ENCODE results near the gene ACADVL.

DNA sequence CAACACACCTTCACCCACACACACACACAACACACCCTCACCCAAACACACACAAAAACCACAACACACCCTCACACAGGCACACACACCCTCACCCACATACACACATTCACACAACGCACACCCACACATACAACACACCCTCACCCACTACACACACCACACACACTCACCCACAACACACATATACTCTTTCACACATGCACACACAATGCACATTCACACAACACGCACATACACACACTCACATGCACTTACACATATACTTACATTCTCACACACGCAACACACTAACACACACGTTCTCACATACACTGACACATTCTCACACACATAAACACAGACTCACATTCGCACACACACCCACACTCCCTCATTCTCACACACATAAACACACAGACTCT lies 44.4 kb upstream of the ACADVL start:
- TF ChIP-seq, protein P1, sequence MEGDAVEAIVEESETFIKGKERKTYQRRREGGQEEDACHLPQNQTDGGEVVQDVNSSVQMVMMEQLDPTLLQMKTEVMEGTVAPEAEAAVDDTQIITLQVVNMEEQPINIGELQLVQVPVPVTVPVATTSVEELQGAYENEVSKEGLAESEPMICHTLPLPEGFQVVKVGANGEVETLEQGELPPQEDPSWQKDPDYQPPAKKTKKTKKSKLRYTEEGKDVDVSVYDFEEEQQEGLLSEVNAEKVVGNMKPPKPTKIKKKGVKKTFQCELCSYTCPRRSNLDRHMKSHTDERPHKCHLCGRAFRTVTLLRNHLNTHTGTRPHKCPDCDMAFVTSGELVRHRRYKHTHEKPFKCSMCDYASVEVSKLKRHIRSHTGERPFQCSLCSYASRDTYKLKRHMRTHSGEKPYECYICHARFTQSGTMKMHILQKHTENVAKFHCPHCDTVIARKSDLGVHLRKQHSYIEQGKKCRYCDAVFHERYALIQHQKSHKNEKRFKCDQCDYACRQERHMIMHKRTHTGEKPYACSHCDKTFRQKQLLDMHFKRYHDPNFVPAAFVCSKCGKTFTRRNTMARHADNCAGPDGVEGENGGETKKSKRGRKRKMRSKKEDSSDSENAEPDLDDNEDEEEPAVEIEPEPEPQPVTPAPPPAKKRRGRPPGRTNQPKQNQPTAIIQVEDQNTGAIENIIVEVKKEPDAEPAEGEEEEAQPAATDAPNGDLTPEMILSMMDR (IDR thresholded peaks at IDR 0.05 in 8 of 11, conservative IDR thresholded peaks at IDR 0.05 in 3 of 11) = no peak
- TF ChIP-seq POLR2A (IDR thresholded peaks at IDR 0.05) = no peak
